Calu3 (cell line): Measurements from ENCODE around the gene MRPS10. TPM values are rescaled to one million over a fixed set of nuclear protein-coding genes. Genes with fewer than 3 reads are reported as not detected.
"Not testable (repeated sequence)": the region's sequence is repeated elsewhere in the genome, so short reads cannot be mapped to it uniquely, and the experiment has no call there.

Source experiments
- BruUV-seq: library from RNA; stranded (reverse); fragments of 400-500 nt; replicated peaks from 2 replicates; lab custom pipeline; 2021; lab: Mats Ljungman, UMichigan
- CTCF ChIA-PET: fragments of 300-600 bp; sonication (Branson Sonifier 250); formaldehyde crosslinking; loops from one replicate; lab custom pipeline; 2022; ENCODE audit warnings: antibody characterized with exemption; lab: Charles Lee
- DNase-seq: peaks from one replicate; pipeline ENCODE4 v3.0.0; 2022
- H3K27ac Mint-ChIP-seq: one replicate; pipeline ENCODE4 v1.8.0; 2022; ENCODE audit warnings: mixed read lengths; ENCODE audit not compliant: unreplicated experiment
- H3K27me3 Mint-ChIP-seq: one replicate; pipeline ENCODE4 v1.8.0; 2022; ENCODE audit warnings: mixed read lengths; ENCODE audit not compliant: unreplicated experiment
- H3K36me3 Mint-ChIP-seq: one replicate; pipeline ENCODE4 v1.8.0; 2022; ENCODE audit warnings: mild to moderate bottlenecking, moderate library complexity, mixed read lengths; ENCODE audit not compliant: insufficient read depth, unreplicated experiment
- H3K4me1 Mint-ChIP-seq: one replicate; pipeline ENCODE4 v1.8.0; 2022; ENCODE audit warnings: mild to moderate bottlenecking, low read depth, mixed read lengths; ENCODE audit not compliant: unreplicated experiment
- H3K4me3 Mint-ChIP-seq: one replicate; pipeline ENCODE4 v1.8.0; 2022; ENCODE audit warnings: mild to moderate bottlenecking, low read depth, moderate library complexity, mixed read lengths; ENCODE audit not compliant: unreplicated experiment
- H3K9me3 Mint-ChIP-seq: one replicate; pipeline ENCODE4 v1.8.0; 2022; ENCODE audit warnings: low read depth, mixed read lengths; ENCODE audit not compliant: unreplicated experiment
- CTCF ChIP-seq: fragments of 200-600 bp; IDR thresholded peaks from one replicate; pipeline ENCODE4 v1.8.0; 2022; ENCODE audit warnings: antibody characterized with exemption; ENCODE audit not compliant: unreplicated experiment
- intact Hi-C: fragments of 100-400 bp; cut with micrococcal nuclease; formaldehyde crosslinking; loops from one replicate; pipeline ENCODE4 v1.10.0; 2022; ENCODE audit not compliant: unreplicated experiment
- total RNA-seq: library from RNA; stranded (reverse); gene quantifications from 2 replicates; pipeline ENCODE4 v1.2.3, GENCODE V29; 2022

MRPS10 gene
- total RNA-seq, 1 experiment from 2014 or later, result 50.0 TPM

- peak; percentile 28 for TF ChIP-seq CTCF
- Mint-ChIP-seq H3K27ac (no peak overlapping the region), H3K36me3 (no peaks in the 10 kb centered on the region), H3K27me3 (no peaks in the 10 kb centered on the region), H3K4me1 (peaks cover 9% of the 10 kb centered on the region), H3K4me3 (no peak overlapping the region), H3K9me3 (no peaks in the 10 kb centered on the region)
- intact Hi-C loops, result no loop called here
- BruUV-seq, result no TSS peak
- DNase-seq, result peak; percentile 18
- CTCF ChIA-PET, result interaction anchor here (0.7 to 1.2 kb wide), 3 partner anchors 33 to 44 kb away, joined by 3 to 6 read pairs (median 4); no protein-coding TSS in a partner anchor
These were observed 41.8 kb downstream of the MRPS10 start for GRCh38 chr6:42175860-42176259.

GRCh38 chr6:42173101-42173500, 44.6 kb downstream of the MRPS10 start, which contains the start of gene GUCA1A:
Gene GUCA1A, plus strand, starts transcription at chr6:42173364. Its CDS starts 250 bp downstream, at chr6:42173614.
- intact Hi-C loops, result no loop called here
- no peaks in the 10 kb centered on the region for H3K27me3 Mint-ChIP-seq
- no peak within 1 kb of the TSS for H3K27ac Mint-ChIP-seq
- H3K36me3 Mint-ChIP-seq, result peaks cover 1% of the 10 kb centered on the region
- no peak for TF ChIP-seq CTCF
- no peaks in the 10 kb centered on the region for H3K9me3 Mint-ChIP-seq
- BruUV-seq, result no TSS peak
- no peak within 1 kb of the TSS for H3K4me3 Mint-ChIP-seq
- CTCF ChIA-PET, result interaction anchor here (0.6 kb wide), 1 partner anchor 1243 kb away, joined by 3 read pairs; no protein-coding TSS in a partner anchor
- no peak for DNase-seq
- H3K4me1 Mint-ChIP-seq, result no peaks in the 10 kb centered on the region

GRCh38 chr6:42171813-42172581, 45.7 kb downstream of the MRPS10 start:
- Mint-ChIP-seq H3K4me1 (peaks cover 2% of the 10 kb centered on the region), H3K27me3 (no peaks in the 10 kb centered on the region), H3K27ac (no peak overlapping the region), H3K4me3 (no peak overlapping the region), H3K9me3 (no peaks in the 10 kb centered on the region), H3K36me3 (peaks cover 4% of the 10 kb centered on the region)
- TF ChIP-seq CTCF, result no peak
- intact Hi-C loops, result no loop called here
- DNase-seq, result no peak
- no TSS peak for BruUV-seq
- CTCF ChIA-PET, result interaction anchor here (0.5 kb wide), 1 partner anchor 354 kb away, joined by 6 read pairs; no protein-coding TSS in a partner anchor

- H3K9me3 Mint-ChIP-seq, H3K4me3 Mint-ChIP-seq, H3K27ac Mint-ChIP-seq, intact Hi-C loops, DNase-seq, H3K27me3 Mint-ChIP-seq, BruUV-seq: not testable (repeated sequence)
- peaks cover 11% of the 10 kb centered on the region for H3K4me1 Mint-ChIP-seq
- H3K36me3 Mint-ChIP-seq, result peaks cover 12% of the 10 kb centered on the region
- CTCF ChIA-PET, result interaction anchor here (0.6 to 1.5 kb wide), 3 partner anchors 58 to 557 kb away, joined by 3 to 5 read pairs (median 4); no protein-coding TSS in a partner anchor
These were observed 47.9 kb downstream of the MRPS10 start for GRCh38 chr6:42169780-42170179.
